ENCODE data around the gene YAF2. TPM values are rescaled to one million over a fixed set of nuclear protein-coding genes. Genes with fewer than 3 reads are reported as not detected.

The YAF2 gene
- total RNA-seq, 4 donors from 2014 or later: 22.7 to 55.4 (median 24.5) TPM

DNA sequence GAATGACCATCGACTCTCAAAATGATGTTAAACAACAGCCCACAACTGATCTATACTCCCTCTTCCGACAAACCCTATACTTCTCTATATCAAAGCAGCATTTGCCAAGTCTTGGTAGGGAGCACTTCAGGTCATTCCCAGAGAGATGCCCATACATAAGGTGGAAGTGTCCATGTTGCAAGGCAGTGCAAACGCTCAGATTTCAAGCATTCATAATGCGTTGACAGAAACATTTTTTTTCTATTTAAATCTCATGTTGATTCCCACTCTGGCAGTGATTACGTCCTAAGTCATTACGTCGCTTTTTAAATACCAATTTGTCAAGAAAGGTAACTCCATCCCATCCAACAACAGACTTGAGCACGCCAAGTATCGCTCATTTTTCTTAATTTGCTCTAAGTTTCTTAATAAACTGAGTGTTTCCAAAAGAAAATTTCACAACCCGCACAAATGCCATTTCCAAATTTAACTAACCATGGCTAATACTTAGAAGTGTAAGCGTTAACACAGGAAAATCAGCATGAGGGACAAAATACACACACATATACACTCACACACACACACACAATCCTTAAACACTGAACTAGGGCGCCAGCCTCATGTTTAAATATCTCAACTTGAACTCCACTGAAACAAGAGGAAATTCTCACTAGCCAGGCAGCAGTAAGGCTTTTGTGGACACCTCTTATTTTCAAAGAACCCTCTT is 94.4 kb downstream of the YAF2 start:
- Histone ChIP-seq H3K4me1 (peaks cover 0 to 27% (median 10%) of the 10 kb centered on the region in 4 donors), H3K27me3 (no peaks in the 10 kb centered on the region), H3K27ac (peak overlapping the region; percentile 89 to 97 (median 92)), H3K36me3 (no peaks in the 10 kb centered on the region), H3K4me3 (peak overlapping the region; percentile 64 to 95 (median 74)), H3K9me3 (no peaks in the 10 kb centered on the region)
- in situ Hi-C loops (cut with MboI; ENCODE audit: low pct_ligation_motif_present in 1 of 4, low pct_unique_long_range_greater_than_20kb in 1 of 4, low sequenced_read_pairs in 3 of 4): loop anchor here in 3 of 4 donors (10.0 to 25.0 kb wide), 5 partner anchors 91 to 1194 kb away; partner anchors contain the start of genes YAF2 (in 2 of the 3), PPHLN1 (in 1 of the 3) and ZCRB1 (in 1 of the 3)
- 5 to 12% methylated on average over 10 to 12 of the region's 12 CpGs for WGBS, 2 donors (ENCODE audit: low coverage in 1 of 2)
- intact Hi-C loops (cut with DNase I; ENCODE audit: low total_unique reads): loop anchor here (5.0 kb wide), 1 partner anchor 94 kb away; the partner anchor contains the start of gene YAF2
- no peak for DNase-seq
- TF ChIP-seq, protein P1, sequence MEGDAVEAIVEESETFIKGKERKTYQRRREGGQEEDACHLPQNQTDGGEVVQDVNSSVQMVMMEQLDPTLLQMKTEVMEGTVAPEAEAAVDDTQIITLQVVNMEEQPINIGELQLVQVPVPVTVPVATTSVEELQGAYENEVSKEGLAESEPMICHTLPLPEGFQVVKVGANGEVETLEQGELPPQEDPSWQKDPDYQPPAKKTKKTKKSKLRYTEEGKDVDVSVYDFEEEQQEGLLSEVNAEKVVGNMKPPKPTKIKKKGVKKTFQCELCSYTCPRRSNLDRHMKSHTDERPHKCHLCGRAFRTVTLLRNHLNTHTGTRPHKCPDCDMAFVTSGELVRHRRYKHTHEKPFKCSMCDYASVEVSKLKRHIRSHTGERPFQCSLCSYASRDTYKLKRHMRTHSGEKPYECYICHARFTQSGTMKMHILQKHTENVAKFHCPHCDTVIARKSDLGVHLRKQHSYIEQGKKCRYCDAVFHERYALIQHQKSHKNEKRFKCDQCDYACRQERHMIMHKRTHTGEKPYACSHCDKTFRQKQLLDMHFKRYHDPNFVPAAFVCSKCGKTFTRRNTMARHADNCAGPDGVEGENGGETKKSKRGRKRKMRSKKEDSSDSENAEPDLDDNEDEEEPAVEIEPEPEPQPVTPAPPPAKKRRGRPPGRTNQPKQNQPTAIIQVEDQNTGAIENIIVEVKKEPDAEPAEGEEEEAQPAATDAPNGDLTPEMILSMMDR (IDR thresholded peaks at IDR 0.05): peak in 1 of 5 experiments; percentile 9
- no peak for TF ChIP-seq EP300 (IDR thresholded peaks at IDR 0.05; ENCODE audit: low read depth)

DNA sequence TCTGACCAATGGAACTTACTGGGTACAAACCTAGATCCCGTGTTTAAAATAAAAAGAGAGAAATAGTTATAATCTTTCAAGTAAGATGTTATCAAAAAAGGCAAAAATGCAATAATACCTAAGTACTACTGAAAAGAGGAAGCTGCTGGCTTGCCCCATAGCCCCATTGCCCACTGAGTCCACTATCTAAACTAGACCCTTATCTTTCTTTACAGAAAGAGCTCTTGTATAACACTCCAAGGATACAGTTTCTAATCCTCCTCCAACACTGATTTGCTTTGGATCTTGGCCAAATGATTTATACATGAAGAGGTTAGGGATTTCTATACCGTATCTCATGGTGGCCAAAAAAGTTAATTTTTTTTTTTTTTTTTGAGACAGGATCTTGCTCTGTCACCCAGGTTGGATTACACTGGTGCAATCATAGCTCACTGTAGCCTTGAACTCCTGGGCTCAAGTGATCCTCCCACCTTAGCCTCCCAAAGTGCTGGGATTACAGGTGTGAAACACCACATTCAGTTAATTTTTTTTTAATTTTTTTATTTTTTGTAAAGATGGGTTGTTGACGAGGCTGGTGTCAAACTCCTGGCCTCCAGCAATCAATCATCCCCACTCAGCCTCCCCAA is 96.0 kb downstream of the YAF2 start:
- Histone ChIP-seq H3K27me3 (no peaks in the 10 kb centered on the region), H3K27ac (no peak overlapping the region), H3K4me3 (no peak overlapping the region), H3K4me1 (peaks cover 0 to 27% (median 10%) of the 10 kb centered on the region in 4 donors), H3K36me3 (no peaks in the 10 kb centered on the region), H3K9me3 (no peaks in the 10 kb centered on the region)
- WGBS, 2 donors (ENCODE audit: low coverage in 1 of 2): 85 to 94% methylated on average over 3 of the region's 3 CpGs
- intact Hi-C loops (cut with DNase I; ENCODE audit: low total_unique reads) (loop anchor here (5.0 kb wide), 1 partner anchor 95 kb away; the partner anchor contains the start of gene YAF2), in situ Hi-C loops (cut with MboI; ENCODE audit: low pct_ligation_motif_present in 1 of 4, low pct_unique_long_range_greater_than_20kb in 1 of 4, low sequenced_read_pairs in 3 of 4) (loop anchor here in 3 of 4 donors (10.0 to 25.0 kb wide), 5 partner anchors 93 to 1195 kb away; partner anchors contain the start of genes YAF2 (in 2 of the 3), PPHLN1 (in 1 of the 3) and ZCRB1 (in 1 of the 3))
- DNase-seq: no peak
- TF ChIP-seq, protein P1 (IDR thresholded peaks at IDR 0.05): no peak
- TF ChIP-seq POLR2A (IDR thresholded peaks at IDR 0.05): no peak
- TF ChIP-seq POLR2AphosphoS5 (IDR thresholded peaks at IDR 0.05): no peak
- no peak for TF ChIP-seq EP300 (IDR thresholded peaks at IDR 0.05; ENCODE audit: low read depth)

- no peaks in the 10 kb centered on the region for H3K36me3 ChIP-seq
- in situ Hi-C loops (cut with MboI; ENCODE audit: low pct_ligation_motif_present in 1 of 4, low pct_unique_long_range_greater_than_20kb in 1 of 4, low sequenced_read_pairs in 3 of 4): loop anchor here in 3 of 4 donors (10.0 to 25.0 kb wide), 5 partner anchors 94 to 1196 kb away; partner anchors contain the start of genes YAF2 (in 2 of the 3), PPHLN1 (in 1 of the 3) and ZCRB1 (in 1 of the 3)
Observed at GRCh38 chr12:42140901-42141300, 97.1 kb downstream of the YAF2 start.

More at GRCh38 chr12:42140901-42141300, 97.1 kb downstream of the YAF2 start:
- no peak overlapping the region for H3K4me3 ChIP-seq
- no peaks in the 10 kb centered on the region for H3K27me3 ChIP-seq
- no peaks in the 10 kb centered on the region for H3K9me3 ChIP-seq
- no peak for DNase-seq
- intact Hi-C loops (cut with DNase I; ENCODE audit: low total_unique reads): loop anchor here (5.0 kb wide), 1 partner anchor 96 kb away; the partner anchor contains the start of gene YAF2
- peaks cover 0 to 27% (median 10%) of the 10 kb centered on the region in 4 donors for H3K4me1 ChIP-seq
- WGBS, 2 donors (ENCODE audit: low coverage in 1 of 2): 56 to 57% methylated on average over 3 of the region's 3 CpGs
- TF ChIP-seq, protein P1 (IDR thresholded peaks at IDR 0.05): no peak
- TF ChIP-seq EP300 (IDR thresholded peaks at IDR 0.05; ENCODE audit: low read depth) (no peak), POLR2AphosphoS5 (IDR thresholded peaks at IDR 0.05) (no peak), POLR2A (IDR thresholded peaks at IDR 0.05) (no peak)
- H3K27ac ChIP-seq: no peak overlapping the region

All from transverse colon (tissue), 4 donors.